HG03571 (cell line): ENCODE measurements around the gene LPCAT2.

Source experiments
- ATAC-seq: cut with Tn5 transposase; IDR thresholded peaks from one replicate; pipeline ENCODE4 v1.9.1; 2021; ENCODE audit not compliant: unreplicated experiment

The LPCAT2 gene

DNA sequence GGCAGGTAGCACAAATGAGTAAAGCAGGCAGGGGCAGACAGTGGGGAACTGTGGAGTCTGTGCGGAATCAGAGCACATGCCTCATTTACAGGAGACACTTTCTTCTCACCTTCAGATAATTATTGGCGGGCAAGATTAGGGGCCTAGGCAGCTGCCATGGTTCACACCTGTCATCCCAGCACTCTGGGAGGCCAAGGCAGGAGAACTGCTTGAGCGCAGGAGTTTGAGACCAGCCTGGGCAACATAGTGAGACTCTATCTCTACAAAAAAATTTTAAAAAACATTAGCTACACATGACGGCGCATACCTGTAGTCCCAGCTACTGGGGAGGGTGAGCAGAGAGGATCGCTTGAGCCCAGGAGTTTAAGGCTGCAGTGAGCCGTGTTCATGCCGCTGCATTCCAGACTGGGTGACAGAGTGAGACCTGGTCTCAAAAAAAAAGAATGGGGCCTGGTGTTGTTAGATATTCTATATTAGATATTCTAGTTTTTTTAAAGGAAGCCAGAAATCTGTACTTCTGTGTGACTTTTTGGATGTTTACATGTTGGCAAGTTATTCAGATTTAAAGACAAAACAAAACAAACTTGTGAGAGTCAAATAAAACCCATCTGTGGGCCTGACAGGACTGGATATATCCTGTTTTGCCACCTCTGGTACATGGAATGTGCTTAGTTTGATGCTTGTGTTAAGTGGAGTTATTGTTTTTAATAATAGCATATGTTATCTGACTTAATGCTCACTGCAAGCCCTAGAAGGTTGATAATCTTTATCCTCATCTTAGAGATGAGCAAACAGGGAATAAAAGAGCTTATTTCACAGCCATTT is 4.9 kb upstream of the LPCAT2 start:
- no peak for ATAC-seq

DNA sequence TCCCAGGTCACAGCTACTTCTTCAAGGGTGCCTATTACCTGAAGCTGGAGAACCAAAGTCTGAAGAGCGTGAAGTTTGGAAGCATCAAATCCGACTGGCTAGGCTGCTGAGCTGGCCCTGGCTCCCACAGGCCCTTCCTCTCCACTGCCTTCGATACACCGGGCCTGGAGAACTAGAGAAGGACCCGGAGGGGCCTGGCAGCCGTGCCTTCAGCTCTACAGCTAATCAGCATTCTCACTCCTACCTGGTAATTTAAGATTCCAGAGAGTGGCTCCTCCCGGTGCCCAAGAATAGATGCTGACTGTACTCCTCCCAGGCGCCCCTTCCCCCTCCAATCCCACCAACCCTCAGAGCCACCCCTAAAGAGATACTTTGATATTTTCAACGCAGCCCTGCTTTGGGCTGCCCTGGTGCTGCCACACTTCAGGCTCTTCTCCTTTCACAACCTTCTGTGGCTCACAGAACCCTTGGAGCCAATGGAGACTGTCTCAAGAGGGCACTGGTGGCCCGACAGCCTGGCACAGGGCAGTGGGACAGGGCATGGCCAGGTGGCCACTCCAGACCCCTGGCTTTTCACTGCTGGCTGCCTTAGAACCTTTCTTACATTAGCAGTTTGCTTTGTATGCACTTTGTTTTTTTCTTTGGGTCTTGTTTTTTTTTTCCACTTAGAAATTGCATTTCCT is 3.4 kb upstream of the LPCAT2 start:
- ATAC-seq = no peak

DNA sequence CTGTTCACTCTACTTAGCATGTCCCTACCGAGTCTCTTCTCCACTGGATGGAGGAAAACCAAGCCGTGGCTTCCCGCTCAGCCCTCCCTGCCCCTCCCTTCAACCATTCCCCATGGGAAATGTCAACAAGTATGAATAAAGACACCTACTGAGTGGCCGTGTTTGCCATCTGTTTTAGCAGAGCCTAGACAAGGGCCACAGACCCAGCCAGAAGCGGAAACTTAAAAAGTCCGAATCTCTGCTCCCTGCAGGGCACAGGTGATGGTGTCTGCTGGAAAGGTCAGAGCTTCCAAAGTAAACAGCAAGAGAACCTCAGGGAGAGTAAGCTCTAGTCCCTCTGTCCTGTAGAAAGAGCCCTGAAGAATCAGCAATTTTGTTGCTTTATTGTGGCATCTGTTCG is 2.8 kb upstream of the LPCAT2 start:
- ATAC-seq = no peak

DNA sequence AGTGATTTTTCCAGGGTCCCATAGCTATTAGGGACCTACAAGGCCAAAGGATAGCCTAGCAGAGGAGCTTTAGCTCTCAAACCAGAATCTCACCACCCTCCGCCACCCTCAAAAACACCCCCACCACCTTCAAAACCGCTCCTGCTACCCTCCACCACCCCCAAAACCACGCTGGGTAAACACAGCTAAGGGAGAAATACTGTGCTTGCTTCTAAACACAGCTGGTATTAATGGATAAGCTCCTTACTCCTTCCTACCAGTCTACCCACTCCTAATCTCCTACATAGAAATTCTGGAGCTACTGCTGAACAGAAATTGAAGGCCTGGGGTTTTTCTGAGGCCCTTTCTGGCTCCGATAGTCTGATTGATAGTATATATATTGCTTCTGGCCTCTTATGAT is 2.2 kb upstream of the LPCAT2 start:
- ATAC-seq = no peak

DNA sequence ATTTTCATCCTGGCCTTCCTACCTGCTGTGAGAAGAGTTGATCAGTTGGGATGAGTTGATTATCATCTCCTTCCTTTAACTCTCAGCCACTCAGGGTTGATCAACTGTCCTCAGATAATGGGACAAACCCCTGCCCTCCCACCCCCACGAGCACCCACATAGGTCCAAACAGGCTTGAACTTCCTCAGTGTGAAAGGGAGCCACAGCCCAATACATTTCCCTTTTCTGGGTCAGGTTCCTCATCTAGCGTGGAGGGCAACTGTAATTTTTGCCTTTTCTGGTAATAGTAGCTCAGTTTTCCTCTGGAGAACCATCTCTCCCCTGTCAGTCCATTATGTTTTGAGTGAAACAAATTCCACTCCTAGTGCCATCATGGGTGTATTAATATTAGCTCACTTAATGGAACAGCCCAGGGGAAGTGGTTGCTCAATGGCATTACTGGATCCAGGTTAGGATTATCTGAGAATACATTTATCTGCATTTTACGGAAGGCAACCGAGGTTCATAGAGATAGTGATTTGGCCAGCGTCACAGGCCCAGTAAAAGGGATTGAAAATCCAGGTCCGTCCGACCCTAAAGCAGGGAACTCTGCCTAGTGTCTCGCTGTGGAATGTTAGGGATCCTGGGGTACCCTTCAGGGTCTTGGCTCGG is 476 bp upstream of the LPCAT2 start:
- no peak for ATAC-seq

DNA sequence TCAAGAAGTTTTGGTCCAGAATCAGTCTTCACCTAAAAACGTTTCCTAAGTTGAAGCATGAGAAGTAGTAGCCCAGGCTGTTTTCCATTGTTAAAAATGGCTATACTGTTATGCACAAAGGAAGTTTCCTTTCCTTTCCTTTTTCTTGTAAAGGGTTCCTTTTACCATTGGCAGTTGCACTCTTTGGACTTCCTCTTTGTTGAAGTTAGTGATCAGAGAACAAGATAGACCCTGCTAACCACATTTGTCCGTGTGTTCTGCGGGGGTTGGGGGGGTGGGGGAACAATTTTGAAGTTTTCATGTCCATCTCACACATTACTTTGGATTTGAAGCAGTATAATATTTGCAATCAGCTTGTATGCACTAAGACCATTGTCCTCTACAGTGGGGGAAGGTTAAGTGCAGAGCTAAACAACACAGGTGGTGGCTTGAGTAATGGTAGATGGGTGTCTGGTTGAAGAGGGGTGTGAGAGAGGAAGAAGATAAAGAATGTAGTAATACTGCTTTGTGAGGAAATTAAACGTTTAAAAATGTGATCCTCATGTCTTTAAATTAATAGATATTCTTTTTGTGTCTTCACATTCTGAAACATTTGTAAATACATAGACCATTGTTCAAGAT is 1.4 kb downstream of the LPCAT2 start:
- no peak for ATAC-seq

DNA sequence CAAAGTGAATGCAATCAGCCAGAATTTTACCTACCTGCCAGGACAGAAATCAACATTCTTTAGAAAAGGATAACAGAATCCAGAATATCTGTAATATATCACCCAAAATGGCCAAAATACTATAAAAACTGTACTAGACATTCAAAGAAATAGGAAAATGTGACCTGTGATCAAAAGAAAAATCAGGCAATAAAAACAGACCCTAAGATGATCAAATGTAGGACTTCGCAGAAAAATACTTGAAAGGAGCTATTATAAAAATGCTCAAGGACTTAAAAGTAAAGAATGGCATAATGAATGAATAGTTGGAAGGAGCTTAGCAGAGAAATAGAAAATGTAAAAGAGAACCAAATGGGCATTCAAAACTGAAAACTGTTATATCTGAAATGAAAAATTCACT is 4.1 kb downstream of the LPCAT2 start:
- no peak for ATAC-seq

DNA sequence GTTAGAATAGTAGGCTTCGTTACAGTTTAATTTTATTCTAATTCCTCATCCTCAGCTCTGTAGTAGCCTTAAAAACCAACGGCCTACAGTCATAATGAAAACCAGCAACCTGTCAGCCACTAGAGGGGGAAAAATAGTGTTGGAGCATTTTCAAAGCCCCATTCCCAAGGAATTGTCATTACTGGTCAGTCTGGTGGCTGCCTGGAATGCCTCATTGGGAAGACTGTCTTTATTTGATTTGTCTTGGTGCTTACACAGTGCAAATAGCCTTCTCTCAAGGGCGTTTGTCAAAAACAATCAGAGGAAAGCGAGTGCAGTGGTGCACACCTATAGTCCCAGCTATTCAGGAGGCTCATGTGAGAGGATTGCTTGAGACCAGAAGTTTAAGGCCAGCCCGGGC is 4.7 kb downstream of the LPCAT2 start:
- no peak for ATAC-seq

DNA sequence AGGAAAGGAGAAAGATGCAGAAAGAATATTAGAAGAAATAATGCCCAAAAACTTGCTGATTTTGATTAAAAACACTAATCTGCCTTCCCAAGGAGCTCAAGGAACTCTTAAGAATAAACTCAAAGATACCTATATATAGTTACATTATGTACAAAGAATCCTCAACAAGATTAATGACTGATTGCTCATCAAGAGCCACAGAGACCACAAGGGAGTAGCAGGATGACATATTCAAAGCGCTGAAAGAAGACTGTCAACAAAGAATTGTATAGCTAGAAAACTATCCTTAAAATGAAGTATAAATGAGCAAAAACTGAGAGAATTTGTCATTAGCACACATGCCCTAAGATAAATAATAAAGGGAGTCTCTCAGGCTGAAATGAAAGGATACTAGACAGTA is 6.2 kb downstream of the LPCAT2 start:
- no peak for ATAC-seq

DNA sequence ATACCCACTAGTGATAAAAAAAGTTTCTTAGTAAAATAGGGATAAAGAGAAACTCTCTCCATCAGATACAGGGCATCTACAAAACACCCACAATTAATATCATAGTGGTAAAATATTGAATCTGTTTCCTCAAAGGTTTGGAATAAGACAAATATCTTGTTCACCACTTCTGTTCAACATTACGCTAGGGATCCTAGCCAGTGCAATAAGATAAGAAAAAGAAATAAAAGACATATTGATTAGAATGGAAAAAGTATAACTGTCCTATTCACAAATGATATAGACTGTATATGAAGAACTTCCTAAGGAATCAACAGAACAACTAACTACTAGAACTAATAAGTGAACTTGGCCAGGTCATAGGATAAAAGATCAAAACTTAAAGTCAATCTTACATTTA is 12.9 kb downstream of the LPCAT2 start:
- ATAC-seq = no peak

DNA sequence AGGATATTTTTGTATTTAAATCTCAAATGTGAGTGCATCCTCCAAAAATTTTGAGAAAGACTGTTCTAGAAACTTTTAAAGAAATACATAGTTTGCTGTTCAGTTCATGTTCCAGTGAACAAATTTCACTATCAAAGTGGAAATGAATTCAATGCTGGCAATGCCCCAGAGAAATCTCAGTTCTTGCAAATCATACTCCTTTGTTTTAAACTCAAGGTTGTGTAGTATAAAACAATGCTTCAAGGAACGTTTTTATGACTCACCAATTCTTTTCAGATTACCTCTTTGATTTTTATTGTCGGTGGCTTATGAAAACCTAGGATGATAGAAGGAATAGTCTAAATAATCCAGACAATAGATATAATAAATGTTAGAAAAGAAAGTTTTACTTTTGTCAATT is 17.6 kb downstream of the LPCAT2 start:
- ATAC-seq = no peak

DNA sequence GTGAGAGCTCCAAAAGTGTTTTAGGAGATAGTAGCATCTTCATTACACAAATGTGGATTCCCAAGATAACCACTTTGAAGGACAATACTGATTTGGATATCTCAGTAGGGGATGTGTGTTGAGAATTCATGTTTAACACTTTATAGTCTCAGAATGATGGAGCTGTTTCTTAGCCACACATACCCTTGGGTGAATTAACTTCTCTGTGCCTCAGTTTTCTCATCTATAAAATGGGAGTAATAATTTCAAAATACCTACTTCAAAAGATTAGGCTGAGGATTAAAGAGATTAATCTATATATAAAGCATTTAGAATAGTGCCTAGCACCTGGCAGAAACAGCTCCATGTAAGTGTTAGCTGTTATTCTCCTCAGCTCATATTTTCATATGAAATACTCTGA is 19.0 kb downstream of the LPCAT2 start:
- ATAC-seq = no peak

DNA sequence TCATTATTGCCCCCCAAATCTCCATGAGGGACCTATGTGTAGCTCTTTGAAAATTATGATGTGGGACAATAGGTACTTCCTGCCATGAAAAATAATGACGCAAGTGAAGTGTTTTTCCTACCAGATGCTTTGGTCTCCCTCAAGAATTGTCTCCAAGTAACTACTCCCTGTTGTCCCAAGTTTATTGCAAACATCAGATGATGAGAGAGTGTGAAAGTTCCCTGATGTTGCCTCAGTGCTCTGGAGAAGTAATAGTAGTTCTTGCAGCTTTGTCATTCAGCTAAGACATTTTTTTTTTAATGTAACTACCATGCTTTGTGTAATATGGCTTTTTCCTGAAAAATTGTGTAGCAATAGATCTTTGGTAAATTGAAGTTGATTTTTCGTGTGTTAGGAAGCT is 20.1 kb downstream of the LPCAT2 start:
- ATAC-seq = no peak

DNA sequence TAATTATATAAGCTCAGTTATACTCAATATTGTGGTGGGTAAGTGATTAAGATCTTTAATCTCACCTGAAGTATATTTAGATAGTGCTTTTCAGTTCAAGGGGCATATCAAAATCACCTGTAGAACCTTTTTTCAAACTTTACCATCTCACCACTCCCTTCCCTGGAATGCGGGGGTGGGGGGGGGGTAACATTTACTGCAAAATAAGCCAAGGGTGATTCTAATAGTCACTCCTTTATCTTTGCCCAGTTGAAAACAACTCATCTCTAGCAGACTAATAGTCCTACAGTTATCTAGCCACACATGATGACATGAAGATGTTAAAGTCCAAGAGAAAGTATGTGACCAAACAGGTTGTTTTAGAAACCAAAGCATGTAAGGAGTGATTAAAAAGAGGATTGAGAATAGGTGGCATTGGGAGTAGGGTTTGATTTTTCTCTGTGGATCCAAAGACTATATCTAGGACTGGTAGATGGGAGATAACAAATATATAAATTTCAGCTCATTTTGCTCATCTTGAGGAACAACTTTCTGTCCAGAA is 21.5 kb downstream of the LPCAT2 start:
- no peak for ATAC-seq

DNA sequence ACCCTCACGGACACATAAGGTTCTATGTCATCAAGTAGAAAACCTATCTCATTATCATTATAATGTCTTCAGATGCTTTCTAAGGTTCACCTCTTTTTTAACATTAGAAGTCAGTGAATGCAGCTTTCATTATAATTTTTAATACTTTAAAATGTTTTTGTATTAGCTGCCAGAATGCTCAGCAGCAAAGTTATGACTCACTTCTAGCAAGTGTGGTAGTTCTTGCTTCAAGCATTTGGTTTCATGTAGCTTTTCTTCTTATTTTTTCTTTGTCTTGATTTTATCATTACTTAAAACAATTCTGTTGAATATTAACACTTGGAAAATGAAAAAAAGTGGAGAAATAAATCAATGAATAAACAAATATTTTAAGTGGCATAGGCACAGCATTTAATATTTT is 23.4 kb downstream of the LPCAT2 start:
- ATAC-seq = no peak

DNA sequence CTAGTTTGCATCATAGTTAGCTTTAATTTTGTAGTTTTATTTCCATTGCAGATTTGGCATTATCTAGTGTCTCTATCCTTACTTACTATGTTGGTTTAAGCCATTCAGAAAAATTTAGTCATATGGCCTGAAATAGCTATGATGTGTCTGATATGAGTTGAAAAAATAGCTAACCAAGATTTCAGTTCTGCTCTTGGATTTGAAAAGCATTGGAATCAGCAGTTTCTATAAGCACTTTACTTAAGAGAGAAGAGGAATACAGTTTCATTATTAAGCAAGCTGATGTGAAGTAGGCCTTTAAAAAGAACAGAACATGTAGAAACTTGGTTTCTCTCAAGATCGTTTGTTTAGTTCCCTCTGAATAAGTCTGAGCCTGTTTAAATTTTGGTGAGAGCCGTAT is 25.9 kb downstream of the LPCAT2 start:
- no peak for ATAC-seq

DNA sequence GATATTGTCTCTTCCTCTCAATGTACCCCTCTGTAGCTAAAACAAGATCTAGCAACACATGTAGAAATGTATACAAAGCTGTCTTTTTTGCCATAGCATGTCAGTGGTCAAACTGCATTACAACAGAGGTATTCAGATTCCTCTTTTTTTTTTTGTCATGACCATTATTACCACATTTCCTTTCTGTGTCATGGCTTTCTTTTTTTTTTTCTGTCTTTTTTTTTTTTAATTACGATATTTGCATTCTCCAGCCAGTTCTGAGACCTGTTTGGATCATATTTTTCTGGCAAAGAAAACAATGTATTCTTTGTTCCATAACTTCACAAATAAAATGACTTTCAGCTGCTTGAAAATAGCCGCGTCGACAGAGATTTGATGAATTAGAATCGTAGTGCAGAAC is 30.2 kb downstream of the LPCAT2 start:
- no peak for ATAC-seq

DNA sequence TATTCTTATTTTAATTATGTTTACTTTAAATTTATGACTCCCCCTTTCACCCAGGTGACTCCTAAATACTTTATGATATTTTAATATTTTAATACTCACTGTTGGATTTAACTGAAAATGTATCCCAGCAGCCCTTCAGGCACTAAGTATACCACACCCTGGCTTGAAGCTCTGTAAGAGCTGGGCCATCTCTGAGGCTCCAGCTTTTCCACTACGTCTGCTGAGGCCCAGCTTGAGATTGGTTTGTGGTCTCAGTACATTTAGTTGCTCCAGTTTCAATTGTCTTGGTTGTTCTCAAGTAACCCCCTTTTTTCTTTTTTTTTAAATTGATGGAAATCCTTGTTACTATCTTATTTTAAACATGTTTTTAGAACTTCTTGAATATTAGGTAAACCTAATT is 30.6 kb downstream of the LPCAT2 start:
- ATAC-seq = no peak

DNA sequence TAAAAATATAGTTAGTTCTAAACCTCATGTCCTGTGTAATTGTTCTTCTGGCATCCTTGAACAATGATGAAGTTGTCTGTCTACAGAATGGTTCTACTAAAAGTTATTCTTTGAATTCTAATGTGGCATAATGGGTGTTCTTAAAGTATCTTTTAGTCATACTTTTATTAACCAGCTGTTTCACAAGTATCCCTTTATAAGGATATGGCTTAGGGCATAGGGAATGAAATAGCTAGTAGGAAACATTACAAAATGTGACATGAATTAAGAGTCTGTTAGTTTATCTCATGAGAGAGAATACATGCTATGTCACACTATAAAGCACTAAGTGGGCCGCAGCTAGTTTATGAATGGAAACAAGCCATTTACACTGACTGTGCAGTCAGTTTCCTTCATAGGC is 31.3 kb downstream of the LPCAT2 start:
- no peak for ATAC-seq

DNA sequence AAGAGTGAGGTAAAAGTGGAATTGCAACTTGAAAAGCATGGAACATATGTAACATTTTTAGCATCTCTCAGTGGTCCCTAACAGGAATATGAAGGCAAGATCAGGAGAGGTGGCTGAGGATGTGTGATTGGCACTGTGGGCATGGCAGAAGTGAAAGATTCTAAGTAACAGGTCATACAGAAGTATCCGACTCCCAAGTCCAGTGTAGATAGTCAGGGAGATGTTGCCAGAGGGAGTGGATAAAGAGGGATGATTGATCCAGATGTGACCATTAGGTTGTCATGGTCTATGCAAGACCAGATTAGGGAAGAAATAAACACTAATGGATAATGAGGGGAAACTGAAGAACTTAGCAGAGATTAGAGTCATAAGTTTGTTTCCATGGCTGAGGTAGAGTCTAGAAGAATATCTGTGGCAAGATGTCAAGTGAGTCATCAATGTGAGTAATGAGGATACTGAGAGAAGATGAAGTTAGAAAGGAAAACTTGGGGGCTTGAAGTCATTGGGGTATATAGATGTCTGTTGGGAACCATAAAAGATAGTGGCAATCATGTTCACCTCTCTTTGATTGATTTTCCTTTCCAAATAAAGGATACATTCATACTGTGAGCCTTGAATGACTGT is 33.7 kb downstream of the LPCAT2 start:
- no peak for ATAC-seq

DNA sequence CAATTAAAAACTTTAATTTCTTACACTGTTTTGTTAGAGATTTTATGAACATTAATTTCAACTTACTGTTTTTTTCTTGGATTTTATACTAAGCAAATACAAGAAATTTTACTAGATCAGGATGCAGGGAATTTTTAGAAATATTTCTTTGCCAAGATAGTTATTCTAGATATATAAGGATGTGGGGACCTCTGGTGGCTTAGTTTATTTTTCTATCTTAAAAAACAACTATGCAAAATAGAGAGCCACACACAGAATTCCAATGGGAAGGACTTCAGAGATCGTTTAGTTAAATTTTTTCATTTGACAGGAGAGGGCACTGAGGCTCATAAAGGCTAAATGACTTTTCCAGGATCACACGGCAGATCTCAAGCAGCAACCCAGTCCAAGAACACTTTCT is 34.6 kb downstream of the LPCAT2 start:
- no peak for ATAC-seq
